SK-N-SH treated with all-trans-retinoic acid at 6 μM for 48 hours (cell line): ENCODE results near the gene RPLP2.

Experiments used
- ATAC-seq: fragments of 200-7000 bp; cut with Tn5 transposase; 3 replicates; pipeline ENCODE4 v1.9.1; 2020; ENCODE audit warnings: mild to moderate bottlenecking, moderate library complexity
- ARNTL ChIP-seq: fragments of 450-650 bp; formaldehyde crosslinking; IDR thresholded peaks from 2 replicates; pipeline ENCODE4 v1.5.0; 2020; ENCODE audit warnings: low read depth, mild to moderate bottlenecking, moderate library complexity, borderline replicate concordance
- BACH2 ChIP-seq: fragments of 250-450 bp; sonication (Bioruptor Pico); IDR thresholded peaks from 2 replicates; pipeline ENCODE4 v1.9.0; 2021; ENCODE audit warnings: mild to moderate bottlenecking, borderline replicate concordance
- CREB5 ChIP-seq: fragments of 250-450 bp; sonication (Bioruptor Pico); IDR thresholded peaks from 2 replicates; pipeline ENCODE4 v1.5.1; 2020; ENCODE audit warnings: low read depth, mild to moderate bottlenecking, moderate library complexity
- CSRNP3 ChIP-seq: fragments of 250-450 bp; sonication (Bioruptor Pico); IDR thresholded peaks from 2 replicates; pipeline ENCODE4 v1.5.1; 2021; ENCODE audit warnings: mild to moderate bottlenecking, moderate library complexity
- ESRRG ChIP-seq: fragments of 250-450 bp; sonication (Bioruptor Pico); IDR thresholded peaks from 2 replicates; pipeline ENCODE4 v1.6.1; 2021; ENCODE audit warnings: mild to moderate bottlenecking
- OSR1 ChIP-seq: fragments of 250-450 bp; sonication (Bioruptor Pico); IDR thresholded peaks from 2 replicates; pipeline ENCODE4 v1.8.0; 2022; ENCODE audit warnings: moderate library complexity, mild to moderate bottlenecking, inconsistent platforms
- PATZ1 ChIP-seq: fragments of 250-450 bp; sonication (Bioruptor Pico); IDR thresholded peaks from 2 replicates; pipeline ENCODE4 v1.8.0; 2020; ENCODE audit warnings: mild to moderate bottlenecking, moderate library complexity, borderline replicate concordance
- POU6F1 ChIP-seq: fragments of 250-450 bp; sonication (Bioruptor Pico); IDR thresholded peaks from 2 replicates; pipeline ENCODE4 v1.8.0; 2021; ENCODE audit warnings: low read depth, mild to moderate bottlenecking, moderate library complexity, borderline replicate concordance
- PPARA ChIP-seq: fragments of 250-450 bp; sonication (Bioruptor Pico); IDR thresholded peaks from 2 replicates; pipeline ENCODE4 v1.5.0; 2020; ENCODE audit warnings: mild to moderate bottlenecking, borderline replicate concordance
- RARB ChIP-seq: fragments of 250-450 bp; sonication (Bioruptor Pico); IDR thresholded peaks from 2 replicates; pipeline ENCODE4 v1.8.0; 2021; ENCODE audit warnings: mild to moderate bottlenecking, moderate library complexity
- SNAI2 ChIP-seq: fragments of 250-450 bp; sonication (Bioruptor Pico); IDR thresholded peaks from 2 replicates; pipeline ENCODE4 v1.5.0; 2020; ENCODE audit warnings: mild to moderate bottlenecking, moderate library complexity
- TOX ChIP-seq: fragments of 250-450 bp; sonication (Bioruptor Pico); IDR thresholded peaks from 2 replicates; pipeline ENCODE4 v1.8.0; 2021; ENCODE audit warnings: mild to moderate bottlenecking, moderate library complexity, borderline replicate concordance
- TSHZ2 ChIP-seq: fragments of 250-450 bp; sonication (Bioruptor Pico); IDR thresholded peaks from 2 replicates; pipeline ENCODE4 v1.5.0; 2020; ENCODE audit warnings: mild to moderate bottlenecking, moderate library complexity
- ZFP30 ChIP-seq: fragments of 450-650 bp; formaldehyde crosslinking; IDR thresholded peaks from 2 replicates; pipeline ENCODE4 v1.5.0; 2022; ENCODE audit warnings: mild to moderate bottlenecking, moderate library complexity
- ZNF565 ChIP-seq: fragments of 450-650 bp; formaldehyde crosslinking; conservative IDR thresholded peaks from 2 replicates; pipeline ENCODE4 v1.5.0; 2020; ENCODE audit warnings: low read depth, mild to moderate bottlenecking, moderate library complexity
- ZNF70 ChIP-seq: fragments of 450-650 bp; formaldehyde crosslinking; IDR thresholded peaks from 2 replicates; pipeline ENCODE4 v1.5.0; 2020; ENCODE audit warnings: mild to moderate bottlenecking, moderate library complexity
- ZNF8 ChIP-seq: fragments of 450-650 bp; formaldehyde crosslinking; IDR thresholded peaks from 2 replicates; pipeline ENCODE4 v1.5.0; 2020; ENCODE audit warnings: mild to moderate bottlenecking, moderate library complexity

The RPLP2 gene

GRCh38 chr11:787084-787675, 22.6 kb upstream of the RPLP2 start (continued):
- TF ChIP-seq PATZ1 (CRISPR knock-in tag) (no peak), CSRNP3 (CRISPR knock-in tag) (no peak), ZFP30 (no peak)

- TF ChIP-seq ZNF565 (CRISPR knock-in tag) (no peak), CREB5 (CRISPR knock-in tag) (no peak), PATZ1 (CRISPR knock-in tag) (no peak), ZNF8 (CRISPR knock-in tag) (no peak), ZFP30 (no peak), TOX (CRISPR knock-in tag) (no peak), TSHZ2 (CRISPR knock-in tag) (no peak), OSR1 (CRISPR knock-in tag) (no peak), PPARA (CRISPR knock-in tag) (no peak), CSRNP3 (CRISPR knock-in tag) (no peak), ESRRG (CRISPR knock-in tag) (no peak), RARB (no peak), POU6F1 (CRISPR knock-in tag) (no peak), ARNTL (CRISPR knock-in tag) (no peak), ZNF70 (CRISPR knock-in tag) (no peak), SNAI2 (no peak), BACH2 (CRISPR knock-in tag) (no peak)
- ATAC-seq, result no peak
These were observed 21.6 kb upstream of the RPLP2 start for GRCh38 chr11:788009-788640.
